Heart right ventricle (tissue), 16 donors: ENCODE results near the gene DAB1. TPM values are rescaled to one million over a fixed set of nuclear protein-coding genes. Genes with fewer than 3 reads are reported as not detected.

ENCODE experiments used
- ATAC-seq, 8 donors: fragments of 200-7000 bp; cut with Tn5 transposase; one replicate each; pipeline ENCODE4 v1.9.1; 2020; ENCODE audit warnings: mild to moderate bottlenecking in 8 of 8, moderate library complexity in 8 of 8, moderate number of reproducible peaks in 1 of 8
- DNase-seq, 2 donors: peaks; one replicate each; pipeline ENCODE4 v3.0.0-alpha.2; 2020
- H3K27ac ChIP-seq, 10 donors: fragments of 200-600 bp; sonication (generic) in 2 of 10; one replicate each; pipeline versions ENCODE4 v1.5.0 to v1.8.0; 2020 to 2022; ENCODE audit warnings: mild to moderate bottlenecking in 3 of 10
- H3K27me3 ChIP-seq, 7 donors: fragments of 200-600 bp; one replicate each; pipeline ENCODE4 v1.8.0; 2021 to 2022; ENCODE audit warnings: mild to moderate bottlenecking in 2 of 7
- H3K36me3 ChIP-seq, 9 donors: fragments of 200-600 bp; sonication (generic) in 1 of 9; one replicate each; pipeline versions ENCODE4 v1.5.0 to v1.8.0; 2020 to 2022; ENCODE audit warnings: mild to moderate bottlenecking in 2 of 9
- H3K4me1 ChIP-seq, 9 donors: fragments of 200-600 bp; sonication (generic) in 1 of 9; one replicate each; pipeline versions ENCODE4 v1.5.0 to v1.8.0; 2020 to 2022; ENCODE audit warnings: mild to moderate bottlenecking in 4 of 9
- H3K4me3 ChIP-seq, 10 donors: fragments of 200-600 bp; sonication (generic) in 2 of 10; one replicate each; pipeline versions ENCODE4 v1.5.0 to v1.8.0; 2020 to 2022; ENCODE audit warnings: mild to moderate bottlenecking in 7 of 10, moderate library complexity in 2 of 10
- H3K9me3 ChIP-seq, 11 donors: fragments of 200-600 bp in 10 of 11; sonication (generic) in 2 of 11; one replicate each; pipeline versions ENCODE4 v1.5.0 to v1.8.0; 2013 to 2022; ENCODE audit warnings: mild to moderate bottlenecking in 2 of 11, control low read depth in 1 of 11, moderate library complexity in 1 of 11
- CTCF ChIP-seq, 9 donors: fragments of 200-600 bp; sonication (generic) in 2 of 9; IDR thresholded peaks; one replicate each; pipeline versions ENCODE4 v1.5.0 to v1.8.0; 2021 to 2022; ENCODE audit warnings: antibody characterized with exemption in 9 of 9, mild to moderate bottlenecking in 5 of 9, moderate library complexity in 1 of 9
- WGBS, 2 donors: extraction: QIAGEN DNeasy Blood & Tissue Kit; methylation state at CpG; one replicate each; pipeline ENCODE4 v1.1.7; 2013; ENCODE audit warnings: inconsistent platforms in 1 of 2; 5-methylcytosine and 5-hydroxymethylcytosine counted together
- intact Hi-C, 10 donors: fragments of 100-400 bp; cut with DNase I; formaldehyde crosslinking; loops; one replicate each; pipeline versions ENCODE4 v1.11.1 to v1.14.2; 2022
- polyA plus RNA-seq, 2 donors: library from polyadenylated mRNA; stranded (reverse); fragments of 200-250 nt; gene quantifications; one replicate each; pipeline ENCODE4 v1.2.3, GENCODE V29; 2013
- total RNA-seq, 10 donors: library from RNA; stranded (reverse); fragmentation: NEBNext Ultra II Directional in 3 of 10; extraction: Animal tissue kit (Norgen Biotek cat#: 25700) in 3 of 10; gene quantifications; one replicate each; pipeline versions ENCODE4 v1.2.1 to v1.2.4, GENCODE V29; 2021 to 2023
- donor health status: Arrhythmogenic right ventricular cardiomyopathy.
- donor health status: ischemic (EF 13 %, LVEDD 7.1; RV severe dilation, severe dysfunction).
- donor health status: healthy with polysubstance abuse.
- donor health status: DM: no; HTN: yes; CAD: no.
- donor health status: DM: no; HTN: no; CAD: no.
- donor health status: ischemic (EF 25% LVEDD 6.9; RV normal size, moderate dysfunction).
- donor health status: ischemic (EF 25% LVEDD 5.7; RV mildly dilated, moderate dysfunction).
- donor health status: healthy.
- donor health status: DM: yes; HTN: yes; CAD: no.
- donor health status: Ischemic cardiomyopathy.
- donor health status: ischemic (EF 35%, LVEDD 5.7; RV mildly dilated, moderate dysfunction).
- donor health status: nonischemic (EF 11% LVEDD 7.7; RV severe dilation, severe dysfunction).
- donor health status: DM: yes; HTN: yes; CAD: no.
- donor health status: PGD.
- donor health status: ischemic (EF 29% LVEDD 5.4; RV normal size, mild dysfunction).
- donor health status: nonischemic (EF 23%, LVEDD 6.1; RV moderate dilation, normal function).

Gene DAB1
- total and polyA plus RNA-seq, 12 donors, result 0.16 to 25.5 (median 8.1) TPM

DNA sequence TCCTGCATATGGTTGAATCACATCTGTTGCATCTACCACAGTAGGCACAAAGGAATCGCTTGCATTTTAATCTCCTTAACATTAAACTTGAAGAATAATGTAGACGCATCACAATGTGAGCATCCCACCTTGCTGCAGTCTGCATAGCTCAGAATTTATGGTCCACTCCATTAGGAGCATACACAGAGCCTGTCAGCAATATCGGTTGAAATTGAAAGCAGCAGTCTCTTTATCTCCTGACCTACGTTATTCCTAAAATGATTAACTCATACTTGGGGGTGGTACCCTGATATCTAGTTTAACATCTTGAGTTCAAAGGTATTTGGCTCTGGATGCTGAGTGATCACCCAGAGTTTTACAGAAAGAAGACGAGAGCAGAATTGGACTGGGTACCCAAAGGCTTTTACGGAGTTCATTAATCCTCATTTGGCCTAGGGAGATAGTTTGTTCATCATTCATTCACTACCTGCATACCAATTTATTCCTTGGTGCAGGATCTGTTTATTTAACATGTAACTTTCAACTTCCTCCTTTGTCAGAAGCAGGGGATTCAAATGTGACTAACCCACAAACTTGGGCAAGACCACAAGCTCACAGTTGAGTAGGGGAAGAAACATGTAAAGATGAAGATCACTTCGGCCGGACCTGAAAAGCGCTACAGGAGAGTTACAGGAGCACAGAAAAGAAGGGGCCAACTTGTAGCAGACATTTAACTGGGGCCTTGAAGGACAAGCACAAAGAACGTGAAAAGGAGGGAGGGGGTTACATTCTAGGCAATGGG, 187.9 kb downstream of the DAB1 start:
- TF ChIP-seq CTCF (IDR thresholded peaks at IDR 0.05), result no peak
- no peak overlapping the region for H3K27ac ChIP-seq
- no peaks in the 10 kb centered on the region for H3K27me3 ChIP-seq
- no peaks in the 10 kb centered on the region for H3K9me3 ChIP-seq
- ATAC-seq (no peak), DNase-seq (no peak)
- H3K4me1 ChIP-seq, result peaks cover 0 to 8% (median 0%) of the 10 kb centered on the region in 9 donors
- WGBS, 2 donors, result 89% methylated on average over 10 of the region's 10 CpGs
- H3K36me3 ChIP-seq, result no peaks in the 10 kb centered on the region
- intact Hi-C loops, result no loop called here
- no peak overlapping the region for H3K4me3 ChIP-seq

DNA sequence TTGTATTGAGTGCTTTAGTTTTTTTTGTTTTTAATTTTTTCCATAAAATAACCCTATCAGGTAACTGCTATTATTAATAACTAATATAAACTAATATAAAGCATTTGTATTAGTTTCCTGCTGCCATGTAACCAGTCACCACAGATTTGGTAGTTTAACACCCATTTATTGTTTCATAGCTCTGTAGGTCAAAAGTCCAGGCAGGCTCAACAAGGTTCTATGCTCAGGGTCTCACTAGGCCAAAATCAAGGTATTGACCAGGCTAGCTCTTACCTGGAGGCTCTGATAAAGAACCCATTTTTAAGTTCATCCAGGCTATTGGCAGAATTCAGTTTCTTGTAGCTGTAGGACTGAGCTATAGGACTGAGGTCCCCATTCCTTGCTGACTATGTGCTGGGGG, 189.4 kb downstream of the DAB1 start:
- Histone ChIP-seq H3K36me3 (no peaks in the 10 kb centered on the region), H3K4me3 (no peak overlapping the region), H3K27me3 (no peaks in the 10 kb centered on the region), H3K9me3 (no peaks in the 10 kb centered on the region), H3K4me1 (peaks cover 0 to 8% (median 0%) of the 10 kb centered on the region in 9 donors), H3K27ac (no peak overlapping the region)
- DNase-seq (no peak), ATAC-seq (no peak)
- intact Hi-C loops, result no loop called here
- TF ChIP-seq CTCF (IDR thresholded peaks at IDR 0.05), result no peak

GRCh38 chr1:57232500-57232899, 191.4 kb downstream of the DAB1 start:
- no peak for DNase-seq
- TF ChIP-seq CTCF (IDR thresholded peaks at IDR 0.05), result peak in 2 of 9 donors; percentile 10 to 26
- H3K36me3 ChIP-seq, result no peaks in the 10 kb centered on the region
- WGBS, 2 donors, result 90 to 95% methylated on average over 3 of the region's 3 CpGs
- no peak overlapping the region for H3K27ac ChIP-seq
- no peak for ATAC-seq
- no peaks in the 10 kb centered on the region for H3K27me3 ChIP-seq
- H3K4me1 ChIP-seq, result no peaks in the 10 kb centered on the region
- no peaks in the 10 kb centered on the region for H3K9me3 ChIP-seq
- intact Hi-C loops, result no loop called here
- H3K4me3 ChIP-seq, result no peak overlapping the region

GRCh38 chr1:57229998-57230397, 193.9 kb downstream of the DAB1 start:
- WGBS, 2 donors, result 60 to 71% methylated on average over 2 of the region's 2 CpGs

More at GRCh38 chr1:57229998-57230397, 193.9 kb downstream of the DAB1 start:
- Histone ChIP-seq H3K27ac (no peak overlapping the region), H3K4me1 (no peaks in the 10 kb centered on the region), H3K9me3 (no peaks in the 10 kb centered on the region), H3K27me3 (no peaks in the 10 kb centered on the region), H3K36me3 (no peaks in the 10 kb centered on the region), H3K4me3 (no peak overlapping the region)
- intact Hi-C loops, result no loop called here
- no peak for ATAC-seq
- no peak for TF ChIP-seq CTCF (IDR thresholded peaks at IDR 0.05)
- no peak for DNase-seq
